Measurements from ENCODE around the gene GTF2F2. TPM values are rescaled to one million over a fixed set of nuclear protein-coding genes. Genes with fewer than 3 reads are reported as not detected.

Gene GTF2F2
- total and polyA plus RNA-seq, 9 of the 15 experiments (the other 6 are each of a cell fraction or from before 2014, with no cell fraction given): 19.7 to 44.8 (median 32.4) TPM

DNA sequence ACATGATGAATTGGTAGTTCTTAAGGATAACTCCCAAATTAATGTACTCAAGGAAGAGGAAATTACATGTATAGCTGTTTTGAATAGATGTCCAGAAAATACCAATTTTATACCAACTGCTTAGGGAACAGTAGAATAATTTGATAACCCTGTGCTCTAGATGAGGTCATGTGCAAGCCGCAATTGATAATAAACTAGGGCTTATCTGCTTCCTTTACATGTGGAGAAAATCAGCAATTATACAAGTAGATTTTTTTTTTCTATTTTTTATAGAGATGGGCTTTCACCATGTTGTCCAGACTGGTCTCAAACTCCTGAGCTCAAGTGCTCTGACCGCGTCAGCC lies 211.4 kb downstream of the GTF2F2 start:
- no peak overlapping the region for H3K27ac ChIP-seq (ENCODE audit: extremely low read depth, low read depth, low read length)
- H3K79me2 ChIP-seq (ENCODE audit: control insufficient read depth, insufficient read depth, low read length): peaks cover 10% of the 10 kb centered on the region; the same call in 2 of the 3 replicates
- ATAC-seq: no peak
- FAIRE-seq: no peak
- peaks cover 19% of the 10 kb centered on the region for H4K20me1 ChIP-seq (replicated peaks; ENCODE audit: control insufficient read depth, insufficient read depth, low read length)
- no peak for DNase-seq (ENCODE audit: extremely low read depth in 1 of 4, low spot score in 3 of 4)
- no peaks in the 10 kb centered on the region for H3K27me3 ChIP-seq (ENCODE audit: control insufficient read depth in 2 of 2, insufficient read depth in 2 of 2, low read length in 2 of 2)
- intact Hi-C loops (cut with micrococcal nuclease): no loop called here
- H3K9me3 ChIP-seq (replicated peaks; ENCODE audit: control insufficient read depth, insufficient read depth, low read depth, low read length): no peaks in the 10 kb centered on the region
- H3K4me2 ChIP-seq (ENCODE audit: insufficient read depth, low read length): no peak overlapping the region
- BruUV-seq (replicated peaks): no TSS peak
- H3K9ac ChIP-seq (ENCODE audit: insufficient read depth in 1 of 2, low read depth in 2 of 2, low read length in 2 of 2): no peak overlapping the region
- in situ Hi-C loops (cut with MboI): no loop called here
- 3% methylated on average over 3 of the region's 3 CpGs for WGBS (ENCODE audit: insufficient coverage, low coverage, missing lambda C conversion rate)
- ChIA-PET CTCF (ENCODE audit: low intra/inter-chr PET ratio) (no interaction called here), POLR2A (interaction anchor here (1.3 to 4.1 kb wide), 3 partner anchors 9 to 15 kb away, joined by 4 to 27 read pairs (median 9); partner anchors contain the start of gene TPT1)
- H3K4me3 ChIP-seq: no peak overlapping the region
- H3K9me1 ChIP-seq (ENCODE audit: control insufficient read depth, insufficient read depth, low read length): no peaks in the 10 kb centered on the region
- H2AFZ ChIP-seq (ENCODE audit: low read depth, low read length): no peak overlapping the region
- TF ChIP-seq POLR2AphosphoS2 (IDR thresholded peaks at IDR 0.05; ENCODE audit: low read length) (0 out of 2 replicates have a peak, but pooled peaks have one; percentile 26), ILF3 (IDR thresholded peaks at IDR 0.05; ENCODE audit: borderline replicate concordance) (peak; percentile 27; the same call in 1 of the 2 replicates), SOX6 (IDR thresholded peaks at IDR 0.05) (no peak)
- peaks cover 25% of the 10 kb centered on the region; the same call in 2 of the 3 replicates for H3K36me3 ChIP-seq (ENCODE audit: control insufficient read depth, insufficient read depth, low read length)
- H3K4me1 ChIP-seq (replicated peaks in 1 of 2; ENCODE audit: control insufficient read depth in 2 of 2, insufficient read depth in 2 of 2, low read length in 2 of 2): peaks cover 13 to 18% of the 10 kb centered on the region in 2 experiments

DNA sequence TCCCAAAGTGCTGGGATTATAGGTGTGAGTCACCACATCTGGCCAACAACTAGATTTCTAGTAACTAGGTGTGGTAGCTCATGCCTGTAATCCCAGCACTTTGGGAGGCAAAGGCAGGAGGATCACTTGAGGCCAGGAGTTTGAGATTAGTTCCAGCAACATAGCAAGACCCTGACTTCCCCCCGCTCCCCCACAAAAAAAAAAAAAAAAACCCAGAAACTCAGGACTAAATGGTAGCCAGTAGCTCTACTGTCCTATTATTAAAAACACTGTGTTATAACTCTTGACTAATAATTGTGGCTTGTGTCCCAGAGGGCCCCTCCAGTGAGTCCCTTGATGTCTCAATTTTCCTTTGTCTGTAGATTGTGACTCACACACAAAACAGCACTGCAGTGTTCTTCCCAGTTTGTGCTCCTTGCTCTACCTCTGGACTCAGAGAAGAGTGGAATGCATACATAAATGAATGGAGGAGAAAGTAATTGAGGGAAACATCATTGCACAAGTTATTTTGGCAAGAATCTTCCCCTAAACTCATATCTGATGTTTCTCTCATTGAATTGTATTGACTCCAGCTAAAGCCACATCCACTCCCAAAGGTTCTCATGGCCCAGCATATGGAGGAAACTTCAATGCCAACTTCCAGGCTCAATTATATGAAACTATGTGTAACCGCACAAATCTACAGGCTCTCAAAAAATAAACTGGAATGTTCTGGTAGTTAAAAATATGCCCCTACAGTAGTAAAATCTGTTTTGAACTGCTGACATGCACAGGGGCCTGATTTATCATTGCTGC lies 211.9 kb downstream of the GTF2F2 start:
- peak; percentile 35 for FAIRE-seq
- no peak overlapping the region for H3K4me3 ChIP-seq
- CTCF ChIA-PET (ENCODE audit: low intra/inter-chr PET ratio): no interaction called here
- peak; percentile 11 for ATAC-seq
- no peak overlapping the region for H2AFZ ChIP-seq (ENCODE audit: low read depth, low read length)
- H3K4me1 ChIP-seq (replicated peaks in 1 of 2; ENCODE audit: control insufficient read depth in 2 of 2, insufficient read depth in 2 of 2, low read length in 2 of 2): peaks cover 13 to 18% of the 10 kb centered on the region in 2 experiments
- H3K27ac ChIP-seq (ENCODE audit: extremely low read depth, low read depth, low read length): no peak overlapping the region
- intact Hi-C loops (cut with micrococcal nuclease): no loop called here
- no TSS peak for BruUV-seq (replicated peaks)
- H3K9me3 ChIP-seq (replicated peaks; ENCODE audit: control insufficient read depth, insufficient read depth, low read depth, low read length): no peaks in the 10 kb centered on the region
- no peak overlapping the region for H3K4me2 ChIP-seq (ENCODE audit: insufficient read depth, low read length)
- WGBS (ENCODE audit: insufficient coverage, low coverage, missing lambda C conversion rate): 33% methylated on average over 1 of the region's 2 CpGs
- no peaks in the 10 kb centered on the region for H3K27me3 ChIP-seq (ENCODE audit: control insufficient read depth in 2 of 2, insufficient read depth in 2 of 2, low read length in 2 of 2)
- DNase-seq (ENCODE audit: extremely low read depth in 1 of 4, low spot score in 3 of 4): peak in 1 of 4 experiments; percentile 60
- peaks cover 31% of the 10 kb centered on the region for H3K36me3 ChIP-seq (ENCODE audit: control insufficient read depth, insufficient read depth, low read length)
- no peak overlapping the region for H3K9ac ChIP-seq (ENCODE audit: insufficient read depth in 1 of 2, low read depth in 2 of 2, low read length in 2 of 2)
- H3K79me2 ChIP-seq (ENCODE audit: control insufficient read depth, insufficient read depth, low read length): peaks cover 16% of the 10 kb centered on the region; the same call in 2 of the 3 replicates
- peaks cover 24% of the 10 kb centered on the region for H4K20me1 ChIP-seq (replicated peaks; ENCODE audit: control insufficient read depth, insufficient read depth, low read length)
- H3K9me1 ChIP-seq (ENCODE audit: control insufficient read depth, insufficient read depth, low read length): no peaks in the 10 kb centered on the region
- POLR2A ChIA-PET: interaction anchor here (0.6 to 4.1 kb wide), 5 partner anchors 9 to 277 kb away, joined by 3 to 27 read pairs (median 4); partner anchors contain the start of gene TPT1
- in situ Hi-C loops (cut with MboI): no loop called here
- peak; percentile 50; the same call in 1 of the 2 replicates for TF ChIP-seq ATF3 (IDR thresholded peaks at IDR 0.05)
- no peak for TF ChIP-seq ATF3 (CRISPR knock-in tag; conservative IDR thresholded peaks at IDR 0.05)
- TF ChIP-seq IFI16 (CRISPR knock-in tag; IDR thresholded peaks at IDR 0.05): no peak
- TF ChIP-seq HMBOX1 (IDR thresholded peaks at IDR 0.05): peak; percentile 91
- peak; percentile 28; the same call in 1 of the 2 replicates for TF ChIP-seq JUND (IDR thresholded peaks at IDR 0.05; ENCODE audit: borderline replicate concordance, low read depth, low read length)
- TF ChIP-seq JUND (tag; IDR thresholded peaks at IDR 0.05; ENCODE audit: borderline replicate concordance, low read depth, low read length): no peak
- TF ChIP-seq KLF13 (tag; IDR thresholded peaks at IDR 0.05; ENCODE audit: borderline replicate concordance, low read depth): no peak
- no peak for TF ChIP-seq ARNT (IDR thresholded peaks at IDR 0.05)
- TF ChIP-seq FOSL1 (tag; conservative IDR thresholded peaks at IDR 0.05): 0 out of 2 replicates have a peak, but pooled peaks have one; percentile 55
- no peak for TF ChIP-seq TRIM28 (IDR thresholded peaks at IDR 0.05)
- no peak for TF ChIP-seq ZNF830 (CRISPR knock-in tag; IDR thresholded peaks at IDR 0.05)
- TF ChIP-seq SREBF2 (CRISPR knock-in tag; IDR thresholded peaks at IDR 0.05): no peak
